Activated T-cell treated with anti-CD3 and anti-CD28 coated beads, Interleukin-2, amount 50 U/mL, for 1 hour (primary cell): ENCODE data around the gene RPS19BP1.

Experiments
- DNase-seq: peaks from one replicate; pipeline ENCODE4 v3.0.0-alpha.2; 2020

Gene RPS19BP1, protein sequence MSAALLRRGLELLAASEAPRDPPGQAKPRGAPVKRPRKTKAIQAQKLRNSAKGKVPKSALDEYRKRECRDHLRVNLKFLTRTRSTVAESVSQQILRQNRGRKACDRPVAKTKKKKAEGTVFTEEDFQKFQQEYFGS

DNA sequence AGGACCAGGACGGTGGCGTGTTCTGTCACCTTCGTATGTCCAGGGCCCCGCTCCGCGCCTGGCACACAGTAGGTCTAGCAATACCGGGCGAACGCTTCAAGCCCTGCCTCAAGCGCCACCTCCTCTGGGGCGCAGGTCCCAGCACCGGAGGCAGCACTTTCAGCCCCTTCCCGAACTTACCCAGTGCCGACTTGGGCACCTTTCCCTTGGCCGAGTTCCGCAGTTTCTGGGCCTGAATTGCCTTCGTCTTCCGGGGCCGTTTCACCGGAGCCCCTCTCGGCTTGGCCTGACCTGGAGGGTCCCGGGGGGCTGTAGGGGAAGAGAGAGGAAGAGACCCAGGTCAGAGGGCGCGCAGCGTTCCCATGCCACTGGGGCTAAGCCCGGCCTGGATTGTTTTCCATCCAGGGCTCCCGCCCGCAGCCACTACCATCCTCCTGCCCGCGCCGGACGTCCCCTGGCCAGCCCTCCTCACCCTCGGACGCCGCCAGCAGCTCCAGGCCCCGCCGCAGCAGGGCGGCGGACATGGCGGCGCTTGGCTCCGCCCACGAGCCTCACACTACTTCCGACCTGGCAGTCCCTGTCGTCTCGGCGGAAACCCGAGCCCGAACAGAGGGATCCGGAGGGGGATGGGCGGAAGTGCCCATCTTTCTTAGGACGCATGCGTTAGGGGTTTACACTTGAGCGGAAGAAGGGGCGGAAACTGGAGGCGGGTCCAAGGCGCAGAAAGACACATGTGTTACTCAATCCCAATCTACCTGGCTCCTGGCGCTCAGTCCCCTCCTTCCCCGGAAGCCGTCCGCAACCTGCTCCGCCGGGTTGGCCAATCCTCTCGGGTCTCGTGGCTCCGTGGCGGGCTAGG, at the start of gene RPS19BP1:
TSS of gene RPS19BP1 (minus strand) at position 534 of the 859 bp plus-strand sequence. CDS start at position 524, 10 bp downstream.
- DNase-seq, result peak; percentile 98

DNA sequence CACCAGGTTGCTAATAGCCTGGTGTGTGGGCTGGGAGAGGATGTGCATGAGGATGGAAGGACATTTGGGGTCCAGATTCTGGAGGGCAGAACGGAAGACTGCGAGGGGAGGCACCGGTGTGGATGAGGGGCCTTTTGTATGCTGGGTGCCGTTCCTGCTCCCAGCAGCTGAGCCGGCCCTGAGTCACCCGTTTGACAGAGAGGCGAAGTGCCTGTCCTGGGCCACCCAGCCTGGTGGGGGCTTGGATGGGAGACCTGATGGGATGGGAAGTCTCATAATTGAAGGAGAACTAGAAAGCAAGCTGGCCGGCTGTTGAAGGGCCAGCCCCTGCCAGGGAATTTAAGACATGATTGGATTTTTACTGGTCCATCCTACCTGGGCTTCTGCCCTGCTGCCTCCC, 48.8 kb upstream of the RPS19BP1 start:
- no peak for DNase-seq

DNA sequence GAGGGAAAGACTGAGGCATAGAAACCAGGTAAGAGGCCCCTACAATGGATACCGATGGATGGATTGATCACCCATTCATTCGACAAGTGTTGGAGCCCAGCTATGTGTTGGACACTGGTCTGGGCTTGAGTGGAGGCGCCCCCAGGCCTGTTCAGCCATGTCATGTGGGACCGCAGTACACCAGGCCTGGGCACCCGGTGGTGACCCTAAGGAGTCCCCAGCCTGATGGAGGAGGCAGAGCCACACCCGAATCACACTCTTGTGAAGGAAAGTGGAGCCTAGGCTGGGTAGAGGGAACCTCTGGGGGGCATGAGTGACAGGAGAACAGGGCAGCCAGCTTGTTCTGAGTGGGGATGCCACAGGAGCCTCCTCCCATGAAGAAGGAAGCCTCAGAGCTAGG, 48.2 kb upstream of the RPS19BP1 start:
- DNase-seq, result no peak

DNA sequence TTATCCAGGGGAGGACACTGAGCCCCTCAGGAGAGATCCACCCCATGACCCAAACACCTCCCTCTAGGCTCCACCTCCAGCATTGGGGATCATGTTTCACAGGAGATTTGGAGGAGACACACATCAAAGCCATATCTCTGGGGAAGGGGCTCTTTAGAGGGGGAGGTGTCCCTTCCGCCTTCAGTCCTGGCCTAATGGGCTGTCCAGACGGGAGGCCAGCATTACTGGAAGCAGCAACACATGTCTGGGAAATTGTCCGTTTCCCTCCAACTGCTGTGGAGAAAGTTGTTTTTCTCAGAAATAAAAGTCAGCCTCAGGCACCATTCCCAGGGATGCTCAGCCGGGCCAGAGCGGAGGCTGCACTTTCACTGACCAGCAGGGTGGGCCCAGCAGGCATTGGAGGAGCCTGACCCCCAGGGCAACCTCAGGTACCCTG, 47.5 kb upstream of the RPS19BP1 start:
- DNase-seq, result no peak

DNA sequence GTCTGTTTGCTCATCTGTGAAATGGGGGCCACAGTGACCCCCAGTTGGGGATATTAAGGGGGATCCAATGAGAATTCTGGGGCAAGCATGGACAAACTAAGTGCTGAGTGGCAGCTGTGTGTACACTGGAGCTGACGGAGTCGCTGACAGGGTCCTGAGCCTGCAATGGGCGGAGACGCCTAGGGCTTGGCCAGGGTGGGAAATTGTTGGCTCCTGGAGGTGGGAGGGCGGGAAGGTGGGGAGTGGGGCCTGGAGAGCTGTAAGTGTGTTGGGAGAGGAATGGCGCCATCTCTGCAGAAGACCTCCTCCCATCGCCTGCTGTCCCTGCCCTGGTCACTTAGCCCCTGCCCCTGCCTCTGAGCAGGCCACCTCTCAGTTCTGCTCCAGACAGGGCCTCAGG, 45.4 kb upstream of the RPS19BP1 start:
- DNase-seq, result no peak

DNA sequence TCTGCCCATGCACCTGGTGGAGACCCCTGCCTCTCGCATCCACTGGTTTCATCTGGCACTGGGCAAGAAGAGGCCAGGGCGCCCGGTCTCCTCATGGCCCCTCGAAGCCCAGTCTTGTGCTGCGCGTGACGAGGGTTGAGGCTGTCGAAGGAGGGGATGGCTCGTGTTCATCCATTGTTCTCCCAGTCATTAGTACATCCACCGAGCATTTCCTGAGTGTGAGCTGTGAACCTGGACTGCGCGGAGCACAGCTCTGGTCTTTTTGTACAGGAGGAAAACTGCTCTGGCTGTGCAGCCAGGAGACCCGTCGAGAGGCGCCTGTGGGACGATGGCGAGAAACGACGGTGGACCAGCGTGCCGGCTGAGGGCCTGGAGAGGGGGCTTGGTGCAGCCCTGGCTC, 44.8 kb upstream of the RPS19BP1 start:
- no peak for DNase-seq

DNA sequence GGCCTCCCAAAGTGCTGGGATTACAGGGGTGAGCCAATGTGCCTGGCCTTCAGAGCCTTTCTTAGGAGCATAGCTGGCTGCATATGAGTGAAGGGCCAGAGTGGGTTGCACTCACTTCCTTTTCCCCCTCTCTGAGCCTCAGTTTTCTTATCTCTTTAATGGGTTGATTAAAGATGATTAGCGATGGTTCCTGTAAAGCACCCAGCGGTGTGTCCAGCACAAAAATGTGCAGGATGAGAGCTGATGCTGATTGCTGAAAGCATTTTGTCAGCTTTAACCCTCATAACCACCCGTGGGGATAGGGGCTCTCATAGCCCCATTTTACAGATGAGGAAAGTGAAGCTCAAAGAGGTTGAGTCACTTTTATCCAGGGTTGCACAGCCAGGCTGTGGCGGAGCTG, 43.5 kb upstream of the RPS19BP1 start:
- DNase-seq, result no peak

DNA sequence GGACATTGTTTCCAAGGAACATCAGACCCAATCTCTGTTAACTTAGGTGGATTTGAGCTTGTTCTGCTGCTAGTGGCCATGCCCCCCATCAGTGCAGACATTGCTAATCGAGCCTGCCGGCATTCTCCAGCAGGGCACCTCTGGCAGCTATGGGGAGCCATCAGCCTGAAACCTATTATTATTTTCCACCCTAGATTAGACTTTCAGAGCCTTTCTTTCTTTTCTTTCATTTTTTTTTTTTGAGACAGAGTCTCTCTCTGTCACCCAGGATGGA, 42.9 kb upstream of the RPS19BP1 start:
- DNase-seq, result no peak

DNA sequence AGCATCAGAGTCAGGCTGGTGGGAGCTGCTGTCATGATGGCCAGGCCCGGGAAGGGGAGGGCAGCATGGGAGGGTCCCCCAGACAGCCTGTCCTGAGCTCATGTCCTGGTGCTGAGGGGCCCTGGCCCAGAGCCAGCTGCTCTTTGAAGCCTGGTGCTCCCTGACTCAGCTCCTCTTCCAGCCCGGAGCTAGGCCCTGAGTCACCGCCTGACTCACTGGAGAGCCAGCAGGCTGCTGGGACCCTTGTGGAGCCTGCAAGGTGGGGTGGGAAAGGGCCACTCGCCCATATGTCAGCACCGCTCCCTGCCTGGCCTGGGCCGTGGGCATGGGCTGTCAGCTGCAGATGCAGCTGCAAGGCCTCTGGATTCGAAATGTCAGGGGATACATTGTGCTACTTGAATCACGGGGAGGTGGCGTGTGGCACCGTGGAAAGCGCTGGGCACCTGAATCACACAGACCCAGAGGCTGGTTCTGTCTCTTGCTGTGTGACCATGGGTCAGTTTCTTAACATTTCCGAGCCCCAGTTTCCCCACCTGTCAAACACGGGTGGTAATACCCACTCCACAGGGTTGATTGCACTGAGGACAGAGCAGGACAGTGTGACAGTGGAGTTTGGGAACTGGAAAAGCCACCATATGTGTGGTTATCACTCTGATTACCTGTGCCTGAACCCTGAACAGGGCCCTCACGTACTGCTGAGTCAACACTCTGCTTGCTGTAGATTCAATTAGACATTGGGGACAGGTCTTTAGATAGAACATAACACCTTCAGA, 42.4 kb upstream of the RPS19BP1 start:
- DNase-seq, result no peak

DNA sequence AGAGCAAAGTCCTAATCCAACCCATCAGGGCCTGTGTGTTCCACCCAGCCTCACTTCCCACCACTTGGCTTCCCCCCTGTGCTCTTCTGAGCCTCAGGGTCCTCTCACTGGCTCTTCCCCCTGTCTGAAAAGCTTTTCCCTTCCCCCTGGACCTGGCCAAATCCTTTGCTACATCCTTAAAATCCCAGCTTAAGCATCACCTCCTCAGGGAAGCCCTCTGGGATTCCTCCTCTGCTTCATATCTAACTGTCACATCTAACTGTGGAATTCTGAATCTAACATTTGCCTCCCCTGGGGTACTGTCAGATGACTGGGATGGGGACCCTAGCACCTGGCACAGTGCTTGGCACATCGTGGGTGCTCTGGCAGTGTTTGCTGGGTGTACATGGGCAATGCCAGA, 39.0 kb upstream of the RPS19BP1 start:
- no peak for DNase-seq

DNA sequence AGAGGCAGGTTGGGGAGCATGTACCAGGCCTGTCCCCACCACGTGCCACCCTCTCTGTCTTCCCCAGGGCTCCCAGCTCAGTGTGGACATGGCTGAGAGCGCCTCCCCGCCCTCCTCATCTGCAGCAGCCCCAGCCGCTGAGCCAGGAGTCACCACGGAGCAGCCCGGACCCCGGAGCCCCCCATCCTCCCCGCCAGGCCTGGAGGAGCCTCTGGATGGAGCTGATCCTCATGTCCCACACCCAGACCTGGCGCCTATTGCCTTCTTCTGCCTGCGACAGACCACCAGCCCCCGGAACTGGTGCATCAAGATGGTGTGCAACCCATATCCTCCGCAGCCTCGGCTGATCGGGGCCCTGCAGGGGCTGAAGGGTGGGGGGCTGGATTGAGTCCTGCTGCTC, 38.1 kb upstream of the RPS19BP1 start, which contains the start of gene CACNA1I:
TSS of gene CACNA1I (plus strand) at position 89 of the 400 bp plus-strand sequence. CDS start at position 89, 0 bp downstream.
- no peak for DNase-seq

DNA sequence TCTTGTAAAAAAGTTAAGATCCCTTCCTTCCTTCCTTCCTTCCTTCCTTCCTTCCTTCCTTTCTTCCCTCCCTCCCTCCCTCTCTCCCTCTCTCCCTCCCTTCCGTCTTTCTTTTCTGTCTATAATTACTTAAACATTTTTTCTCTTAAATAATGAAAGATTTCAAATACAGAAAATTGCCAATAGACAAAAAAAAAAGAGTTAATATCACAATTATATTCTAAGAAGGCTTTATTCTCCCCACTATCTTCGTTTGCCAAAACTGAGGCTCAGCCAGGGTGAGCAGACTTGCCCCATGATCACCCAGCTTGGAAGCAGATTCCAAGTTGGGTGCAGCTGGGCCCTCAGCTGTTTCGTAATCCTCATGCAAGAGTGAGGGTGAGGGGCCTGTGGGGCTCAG, 37.7 kb upstream of the RPS19BP1 start:
- DNase-seq, result no peak

DNA sequence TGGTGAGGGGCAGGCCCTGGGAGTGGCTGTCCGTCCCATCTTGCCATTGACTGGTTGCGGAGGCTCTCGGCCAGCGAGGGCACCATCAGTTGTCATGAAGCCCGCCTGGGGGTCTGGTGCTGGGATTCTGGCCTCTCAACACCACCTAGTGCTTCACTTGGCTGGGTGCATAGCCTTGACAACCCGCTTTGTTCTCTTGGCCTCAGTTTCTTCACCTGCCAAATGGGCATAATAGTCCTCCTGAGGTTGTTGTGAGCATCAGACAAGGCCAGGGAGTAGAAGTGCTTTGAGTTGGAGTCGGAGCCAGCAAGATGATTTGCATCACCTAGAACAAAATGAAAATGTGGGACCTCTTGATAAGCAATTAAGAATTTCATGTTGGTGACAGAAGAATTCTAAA, 36.5 kb upstream of the RPS19BP1 start:
- no peak for DNase-seq

DNA sequence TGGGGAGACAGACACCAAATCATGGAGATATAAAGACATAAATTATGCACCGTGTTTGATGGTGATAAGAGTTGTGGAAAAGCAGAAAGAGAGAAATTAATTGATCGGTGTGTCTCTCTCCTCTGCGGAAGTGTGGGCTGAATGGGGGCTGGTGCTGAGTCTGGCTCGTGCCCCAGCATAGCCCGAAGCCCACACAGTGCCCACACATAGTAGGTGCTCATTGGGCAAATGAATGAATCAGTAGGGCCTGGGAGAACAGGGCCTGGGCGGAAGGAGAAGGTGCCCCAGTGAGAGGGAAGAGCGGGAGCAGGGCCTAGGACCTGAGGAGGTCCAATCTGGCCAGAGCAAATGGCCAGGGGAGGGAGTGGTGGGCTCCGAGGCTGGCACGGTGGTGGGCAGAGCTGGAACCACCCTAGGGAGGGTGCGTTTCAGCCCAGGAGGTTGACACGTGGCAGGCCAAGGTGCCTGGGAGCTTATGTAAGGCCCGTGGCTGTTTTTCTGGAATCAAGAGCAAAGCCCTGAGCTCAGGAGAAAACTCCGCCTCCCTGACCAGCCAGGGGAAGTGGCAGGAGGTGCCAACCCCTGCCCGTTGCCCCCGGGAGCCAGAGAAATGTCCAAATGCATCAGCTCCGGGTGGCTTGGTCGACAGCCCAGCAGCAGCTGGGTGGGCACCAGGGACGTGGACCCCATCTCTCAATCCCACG, 35.9 kb upstream of the RPS19BP1 start:
- no peak for DNase-seq

DNA sequence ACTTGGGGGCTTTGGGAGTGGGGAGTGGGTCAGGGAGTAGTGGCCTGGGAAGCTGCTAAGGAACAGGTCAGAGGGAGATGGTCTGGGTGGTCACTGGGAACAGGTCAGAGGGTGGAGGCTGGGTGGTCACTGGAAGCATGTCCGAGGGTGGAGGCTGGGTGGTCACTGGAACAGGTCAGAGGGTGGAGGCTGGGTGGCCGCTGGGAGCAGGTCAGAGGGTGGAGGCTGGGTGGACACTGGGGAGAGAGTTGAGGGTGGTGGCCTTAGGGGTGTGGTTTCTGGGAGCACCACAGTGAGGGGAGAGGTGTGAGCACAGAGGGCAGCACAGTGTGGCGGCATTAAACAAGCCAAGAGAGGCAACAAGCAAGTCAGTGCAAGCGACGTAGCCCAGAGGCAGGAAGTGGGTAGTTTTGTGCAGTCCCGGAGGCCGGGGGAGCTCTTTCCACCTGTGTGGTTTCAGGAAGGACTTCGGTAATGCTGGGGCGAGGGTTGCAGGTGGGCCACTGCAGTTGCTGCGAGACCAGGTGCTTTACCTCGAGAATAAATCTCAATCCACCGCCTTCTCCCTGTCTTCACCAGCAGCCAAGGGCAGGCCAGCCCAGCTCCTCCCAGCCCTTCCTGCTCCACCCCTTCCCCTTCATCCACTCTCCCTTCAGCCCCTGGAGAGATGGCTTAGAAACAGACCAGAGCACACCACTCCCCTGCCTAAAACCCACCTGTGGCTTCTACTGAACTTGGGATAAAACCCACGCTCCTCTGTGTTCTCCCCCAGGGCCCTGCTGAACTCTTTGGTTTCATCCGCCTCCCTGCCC, 34.8 kb upstream of the RPS19BP1 start:
- DNase-seq, result peak; percentile 49

DNA sequence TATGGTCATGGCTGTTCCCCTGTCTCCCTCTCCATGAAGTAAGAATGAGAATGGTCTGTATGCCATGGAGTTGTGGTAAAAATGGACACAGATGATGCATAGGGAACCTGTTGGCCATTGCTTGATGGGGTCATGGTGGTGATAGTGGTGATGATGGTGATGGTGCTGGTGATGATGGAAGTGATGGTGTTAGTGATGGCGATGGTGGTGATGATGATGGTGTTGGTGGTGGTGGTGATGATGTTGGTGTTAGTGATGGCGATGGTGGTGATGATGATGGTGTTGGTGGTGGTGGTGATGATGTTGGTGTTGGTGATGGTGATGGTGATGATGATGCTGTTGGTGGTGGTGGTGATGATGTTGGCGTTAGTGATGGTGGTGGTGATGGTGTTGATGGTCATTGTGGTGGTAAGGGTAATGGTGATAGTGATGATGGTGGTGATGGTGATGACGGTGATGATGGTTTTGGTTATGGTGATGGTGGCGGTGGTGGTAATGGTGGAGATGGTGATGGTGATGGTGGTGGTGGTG, 32.9 kb upstream of the RPS19BP1 start:
- no peak for DNase-seq

DNA sequence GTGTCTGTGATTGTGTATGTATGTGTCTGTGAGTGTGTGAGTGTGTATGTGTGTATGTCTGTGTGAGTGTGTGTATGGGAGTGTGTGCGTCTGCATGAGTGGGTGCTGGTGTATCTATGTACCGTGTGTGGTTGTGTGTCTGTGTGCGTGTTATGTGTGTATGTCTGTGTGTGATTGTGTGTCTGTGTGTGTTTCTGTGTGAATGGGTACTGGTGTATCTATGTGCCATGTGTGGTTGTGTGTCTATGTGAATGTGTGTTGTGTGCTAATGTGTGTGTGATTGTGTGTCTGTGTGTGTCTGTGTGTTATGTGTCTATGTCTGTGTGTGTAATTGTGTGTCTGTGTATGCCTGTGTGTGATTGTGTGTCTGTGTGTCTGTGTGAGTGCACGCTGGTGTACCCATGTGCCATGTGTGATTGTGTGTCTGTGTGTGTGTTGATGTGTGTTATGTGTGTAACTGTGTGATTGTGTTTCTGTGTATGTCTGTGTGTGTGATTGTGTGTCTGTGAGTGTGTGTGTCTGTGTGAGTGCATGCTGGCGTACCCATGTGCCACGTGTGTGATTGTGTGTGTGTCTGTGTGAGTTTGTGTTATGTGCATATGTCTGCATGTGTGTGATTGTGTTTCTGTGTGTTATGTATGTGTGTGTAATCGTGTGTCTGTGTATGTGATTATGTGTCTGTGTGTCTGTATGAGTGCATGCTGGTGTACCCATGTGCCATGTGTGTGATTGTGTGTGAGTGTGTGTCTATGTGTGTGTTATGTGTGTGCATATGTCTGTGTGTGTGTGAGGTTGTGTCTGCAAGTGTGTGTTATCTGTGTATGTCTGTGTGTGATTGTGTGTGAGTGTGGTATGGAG, 31.3 kb upstream of the RPS19BP1 start:
- DNase-seq, result no peak

DNA sequence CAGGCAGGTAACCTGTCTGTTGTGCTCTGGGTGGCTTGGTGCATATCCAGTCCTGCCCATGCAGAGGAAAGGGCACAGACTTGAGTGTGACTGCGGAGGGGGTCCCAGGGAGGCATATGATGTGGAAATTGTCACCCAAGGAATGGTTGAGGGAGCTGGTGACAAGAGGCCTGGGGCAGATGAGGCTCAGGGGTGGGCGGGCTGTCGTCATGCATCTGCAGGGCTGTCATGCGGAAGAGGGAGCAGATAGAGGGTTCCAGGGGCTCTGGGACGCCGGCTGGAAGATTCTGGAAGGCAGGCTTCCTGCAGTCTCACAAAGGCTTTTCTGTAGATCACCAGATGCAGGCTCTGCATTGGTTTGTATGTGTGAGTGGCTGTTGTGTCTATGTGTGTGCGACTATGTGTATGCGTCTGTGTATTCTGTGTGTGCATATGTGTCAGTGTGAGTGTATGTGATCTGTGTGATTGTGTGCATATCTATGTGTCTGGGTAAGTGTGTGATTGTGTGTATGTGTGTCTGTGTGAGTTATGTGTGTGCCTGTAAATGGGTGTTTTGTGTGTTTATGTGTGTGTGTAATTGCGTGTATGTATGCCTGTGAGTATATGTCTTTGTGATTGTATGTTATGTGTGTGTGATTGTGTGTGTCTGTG, 30.4 kb upstream of the RPS19BP1 start:
- no peak for DNase-seq

DNA sequence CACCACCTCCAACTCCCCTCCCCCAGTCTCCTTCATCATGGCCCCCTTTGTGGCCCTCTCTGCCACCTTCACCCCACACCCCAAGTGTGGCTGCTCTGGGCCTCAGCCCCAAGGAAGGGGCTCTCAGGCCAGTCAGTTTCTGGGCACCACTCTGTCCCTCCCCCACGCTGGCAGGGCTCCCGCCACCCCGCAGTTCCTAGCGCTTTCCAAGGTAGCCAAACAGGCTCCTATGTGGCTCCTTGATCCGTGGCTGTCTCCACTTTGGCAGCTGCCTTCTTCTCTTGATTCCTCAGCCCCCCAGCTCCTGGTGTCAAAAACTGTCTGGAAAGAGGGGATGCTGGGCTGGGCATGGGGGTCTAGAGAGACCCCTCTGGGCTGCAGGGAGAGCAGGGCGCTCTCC, 27.6 kb upstream of the RPS19BP1 start:
- DNase-seq, result no peak

DNA sequence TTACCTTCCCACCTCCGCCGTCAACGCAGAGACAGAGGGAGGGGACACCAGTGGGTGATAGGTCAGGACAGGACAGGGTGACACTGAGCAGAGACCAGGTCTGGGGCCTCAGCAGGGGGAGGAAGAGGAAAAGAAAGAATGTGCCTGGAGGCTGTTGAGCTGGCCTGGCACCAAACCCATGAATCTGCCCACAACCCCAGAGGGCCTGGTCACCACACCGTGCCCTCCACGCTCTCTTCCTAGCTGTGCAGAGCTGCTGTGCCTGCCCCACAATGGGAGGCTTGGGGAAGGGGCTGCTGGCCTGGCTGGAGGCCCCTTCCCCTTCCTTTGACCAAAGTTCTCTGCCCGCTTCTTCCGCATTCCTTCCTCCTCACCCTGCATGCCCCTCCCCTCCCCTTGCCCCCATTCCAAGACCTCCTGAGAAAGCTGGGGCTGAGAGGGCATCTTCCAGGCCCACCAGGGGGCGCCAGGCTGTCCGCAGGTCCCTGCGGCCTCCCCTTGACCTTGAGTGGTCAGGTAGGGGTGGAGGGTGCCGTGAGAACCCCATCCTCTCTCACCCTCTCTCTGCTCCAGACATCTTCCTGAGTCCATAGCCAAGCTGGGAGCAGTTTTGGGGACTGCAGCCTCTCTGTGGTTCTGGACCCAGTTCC, 27.0 kb upstream of the RPS19BP1 start:
- no peak for DNase-seq
